A375 (cell line): ENCODE results near the gene ZNF157. TPM values are rescaled to one million over a fixed set of nuclear protein-coding genes. Genes with fewer than 3 reads are reported as not detected.

Experiments used
- small RNA-seq: library from RNA; depleted of rRNA; stranded (forward); fragments of <200 nt; gene quantifications from one replicate; pipeline ENCODE3, GENCODE V24; 2014
- total RNA-seq: library from RNA; depleted of rRNA; stranded (reverse); fragments of >200 nt; shearing (Covaris generic); gene quantifications from 2 replicates; pipeline ENCODE4 v1.2.3, GENCODE V29; 2014; rRNA removed

The ZNF157 gene
- total RNA-seq: 0.04 and 0.11 TPM in 2 replicates

DNA sequence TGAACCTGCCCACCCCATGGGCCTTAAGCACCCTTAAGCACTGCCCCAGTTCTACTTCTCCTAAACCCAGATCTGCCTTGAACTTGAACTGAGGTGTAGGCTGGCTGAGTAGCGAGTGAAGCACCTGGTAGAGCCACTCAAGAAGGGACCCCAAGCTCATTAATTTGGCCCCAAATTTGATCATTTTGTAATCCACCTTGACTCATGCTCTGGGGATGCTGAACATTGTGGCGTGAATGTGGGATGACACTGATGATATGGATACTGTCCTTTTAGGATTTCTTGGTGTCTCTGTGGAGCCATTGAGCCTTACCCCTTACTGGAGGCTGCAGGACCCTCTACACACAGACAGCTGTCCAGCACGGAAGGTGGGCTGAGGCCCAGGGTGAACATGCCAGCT lies at the start of gene ZNF157:
TSS of gene ZNF157 (plus strand) at position 301 of the 400 bp plus-strand sequence. CDS start at position 392, 91 bp downstream.

Small RNAs within 50 kb of the gene (small RNA-seq; reads per million reads assigned to genes)
- not detected for gene SNORA11C

Other genes with a start within 250 kb of the ZNF157 start
- gene NDUFB11, start 225.9 kb upstream of the ZNF157 start, total RNA-seq: 140 and 160 TPM in 2 replicates
- gene RBM10, start 225.4 kb upstream of the ZNF157 start, total RNA-seq: 75.3 and 88.8 TPM in 2 replicates
- 193 and 219 TPM in 2 replicates for gene UBA1, start 176.7 kb upstream of the ZNF157 start, total RNA-seq
- 110 and 128 TPM in 2 replicates for gene CDK16, start 151.9 kb upstream of the ZNF157 start, total RNA-seq
- 73.3 and 80.0 TPM in 2 replicates for gene USP11, start 137.6 kb upstream of the ZNF157 start, total RNA-seq
- 8.3 and 10.8 TPM in 2 replicates for gene ZNF41, start 112.6 kb downstream of the ZNF157 start, total RNA-seq
- gene ARAF, start 190.6 kb downstream of the ZNF157 start, total RNA-seq: 48.7 and 56.3 TPM in 2 replicates
- 226 and 283 TPM in 2 replicates for gene TIMP1, start 211.9 kb downstream of the ZNF157 start, total RNA-seq
- gene SYN1, start 249.3 kb downstream of the ZNF157 start, total RNA-seq: 0.13 and 0.15 TPM in 2 replicates